Activated CD4-positive, alpha-beta T cell treated with anti-CD3 and anti-CD28 coated beads, Interleukin-2, amount 10 ng/mL, durations not matched to agents 24 days and 14 days (primary cell): ENCODE results near the gene MRRF. TPM values are rescaled to one million over a fixed set of nuclear protein-coding genes. Genes with fewer than 3 reads are reported as not detected.
A peak's percentile ranks its signal among the peaks of the same experiment; 100 is the strongest.
"Not testable (repeated sequence)": the region's sequence is repeated elsewhere in the genome, so short reads cannot be mapped to it uniquely, and the experiment has no call there.

Experiments used
- DNase-seq: peaks from one replicate; pipeline ENCODE4 v3.0.0; 2022
- H3K27ac Mint-ChIP-seq: one replicate; pipeline ENCODE4 v1.8.0; 2022; ENCODE audit warnings: mild to moderate bottlenecking, mixed read lengths
- H3K27me3 Mint-ChIP-seq: one replicate; pipeline ENCODE4 v1.8.0; 2022; ENCODE audit warnings: mixed read lengths
- H3K36me3 Mint-ChIP-seq: one replicate; pipeline ENCODE4 v1.8.0; 2022; ENCODE audit warnings: low read depth, mild to moderate bottlenecking, mixed read lengths
- H3K4me1 Mint-ChIP-seq: one replicate; pipeline ENCODE4 v1.8.0; 2021; ENCODE audit warnings: mixed read lengths
- H3K4me3 Mint-ChIP-seq: one replicate; pipeline ENCODE4 v1.8.0; 2022; ENCODE audit warnings: mild to moderate bottlenecking, moderate library complexity, mixed read lengths
- H3K9me3 Mint-ChIP-seq: one replicate; pipeline ENCODE4 v1.8.0; 2021; ENCODE audit warnings: mixed read lengths
- intact Hi-C: fragments of 100-400 bp; cut with micrococcal nuclease; formaldehyde crosslinking; loops from one replicate; pipeline ENCODE4 v1.15.1; 2023
- total RNA-seq: library from RNA; stranded (reverse); gene quantifications from 2 replicates; pipeline ENCODE4 v1.2.3, GENCODE V29; 2022

Gene MRRF
- total RNA-seq, 1 donor from 2014 or later: 73.1 TPM

- H3K27me3 Mint-ChIP-seq: no peaks in the 10 kb centered on the region
- H3K9me3 Mint-ChIP-seq: no peaks in the 10 kb centered on the region
- H3K36me3 Mint-ChIP-seq: peaks cover 27% of the 10 kb centered on the region
- no peaks in the 10 kb centered on the region for H3K4me1 Mint-ChIP-seq
- no peak overlapping the region for H3K4me3 Mint-ChIP-seq
- intact Hi-C loops: no loop called here
- DNase-seq: no peak
- H3K27ac Mint-ChIP-seq: no peak overlapping the region
Observed at GRCh38 chr9:122318284-122318683, 53.6 kb downstream of the MRRF start.

DNA sequence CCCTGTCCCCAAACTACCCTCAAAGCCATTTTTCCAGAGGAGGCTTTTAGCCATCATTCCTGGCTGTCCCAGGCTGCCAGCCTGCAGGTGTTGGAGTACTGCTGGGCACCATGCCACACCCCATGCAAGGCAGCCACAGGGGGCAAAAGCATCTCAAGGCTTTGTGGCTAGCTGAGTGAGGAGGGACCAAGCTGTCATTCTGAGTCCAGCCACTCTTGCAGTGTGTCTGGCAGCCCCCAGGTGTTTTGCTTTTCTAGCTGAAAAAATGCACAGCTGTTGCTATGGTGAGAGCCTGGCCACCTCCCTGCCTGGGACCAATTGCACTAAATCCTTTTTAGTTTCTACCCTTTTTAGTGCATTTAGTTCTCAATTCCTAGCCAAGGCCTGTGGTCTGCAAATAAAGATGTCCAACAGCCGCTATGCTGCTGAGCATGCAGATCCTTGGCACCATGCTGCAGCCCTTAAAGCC is 55.8 kb downstream of the MRRF start:
- Mint-ChIP-seq H3K4me3 (no peak overlapping the region), H3K27me3 (no peaks in the 10 kb centered on the region), H3K36me3 (peaks cover 27% of the 10 kb centered on the region)

DNA sequence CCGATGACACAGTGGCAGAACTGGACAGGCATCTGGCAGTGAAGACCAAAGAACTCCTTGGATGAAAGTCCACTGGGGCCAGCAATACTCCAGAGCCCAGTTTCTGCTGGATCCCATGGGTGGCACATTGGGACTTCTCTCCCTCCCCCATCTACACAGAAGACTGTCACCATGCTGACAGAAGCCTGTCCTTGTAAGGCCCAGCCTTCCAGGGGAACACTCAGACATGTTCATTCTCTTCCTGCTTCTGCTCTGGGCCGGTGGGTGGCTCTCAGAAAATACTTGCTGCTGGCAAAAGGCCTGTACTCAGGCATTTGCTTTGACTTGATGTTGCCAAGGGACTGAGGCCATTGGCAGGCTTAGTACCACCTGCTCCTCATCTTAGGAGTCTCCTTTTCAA is 57.9 kb downstream of the MRRF start:
- Mint-ChIP-seq H3K4me3 (no peak overlapping the region), H3K27me3 (no peaks in the 10 kb centered on the region), H3K36me3 (peaks cover 25% of the 10 kb centered on the region), H3K9me3 (no peaks in the 10 kb centered on the region), H3K4me1 (peaks cover 4% of the 10 kb centered on the region), H3K27ac (no peak overlapping the region)
- intact Hi-C loops: no loop called here
- no peak for DNase-seq

More for the DNA sequence above, 55.8 kb downstream of the MRRF start:
- no peak for DNase-seq
- no peaks in the 10 kb centered on the region for H3K9me3 Mint-ChIP-seq
- H3K27ac Mint-ChIP-seq: no peak overlapping the region
- intact Hi-C loops: no loop called here
- H3K4me1 Mint-ChIP-seq: peaks cover 4% of the 10 kb centered on the region

DNA sequence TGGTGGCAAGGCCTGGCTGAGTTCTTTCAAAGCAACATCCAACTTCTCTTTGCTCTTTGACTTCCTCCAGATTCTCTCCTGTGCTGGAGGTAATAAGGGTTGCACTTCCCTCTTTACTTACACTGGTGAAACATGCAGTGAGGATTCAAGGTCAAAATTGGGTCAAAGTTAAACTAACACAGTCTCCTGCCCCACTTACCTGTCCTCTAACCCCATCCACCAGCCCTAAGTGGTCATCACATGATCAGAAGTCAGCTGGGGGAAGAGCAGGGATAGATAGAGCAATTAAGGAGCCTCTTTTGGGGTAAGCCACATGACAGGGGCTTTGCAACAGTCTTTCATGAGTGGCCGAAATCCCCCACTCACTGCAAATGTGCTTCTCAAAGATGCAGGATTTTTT is 60.0 kb downstream of the MRRF start:
- intact Hi-C loops, H3K9me3 Mint-ChIP-seq, H3K27ac Mint-ChIP-seq, H3K27me3 Mint-ChIP-seq, DNase-seq, H3K4me1 Mint-ChIP-seq, H3K4me3 Mint-ChIP-seq: not testable (repeated sequence)
- peaks cover 31% of the 10 kb centered on the region for H3K36me3 Mint-ChIP-seq

GRCh38 chr9:122325124-122325523 is 60.4 kb downstream of the MRRF start:
- Mint-ChIP-seq H3K27ac (no peak overlapping the region), H3K4me1 (peaks cover 4% of the 10 kb centered on the region)
- intact Hi-C loops: no loop called here

DNA sequence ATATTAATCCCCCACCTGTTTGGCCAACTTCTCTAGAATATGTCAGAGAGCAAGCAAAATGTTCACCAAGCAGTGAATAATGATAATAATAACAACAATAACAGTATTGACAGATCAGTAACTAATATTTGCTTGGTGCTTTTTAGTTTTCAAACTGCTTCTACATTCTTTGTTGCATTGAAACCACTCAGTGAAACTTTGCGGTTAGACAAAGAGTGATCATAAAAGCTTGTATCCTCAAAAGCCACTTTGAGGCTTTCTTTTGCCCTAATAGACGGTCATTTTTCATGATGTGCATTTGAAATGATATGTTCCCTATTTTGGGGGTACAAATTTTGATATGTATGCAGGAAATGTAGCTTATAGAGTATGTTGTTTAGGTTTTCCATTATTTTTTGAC is 62.5 kb downstream of the MRRF start:
- peaks cover 13% of the 10 kb centered on the region for H3K4me1 Mint-ChIP-seq
- H3K9me3 Mint-ChIP-seq: no peaks in the 10 kb centered on the region
- H3K27me3 Mint-ChIP-seq: no peaks in the 10 kb centered on the region
- no peak for DNase-seq
- peaks cover 31% of the 10 kb centered on the region for H3K36me3 Mint-ChIP-seq
- intact Hi-C loops: no loop called here
- H3K4me3 Mint-ChIP-seq: no peak overlapping the region
- H3K27ac Mint-ChIP-seq: no peak overlapping the region

More at GRCh38 chr9:122325124-122325523, 60.4 kb downstream of the MRRF start:
- Mint-ChIP-seq H3K36me3 (peaks cover 31% of the 10 kb centered on the region), H3K4me3 (no peak overlapping the region), H3K9me3 (no peaks in the 10 kb centered on the region), H3K27me3 (no peaks in the 10 kb centered on the region)
- no peak for DNase-seq

- peaks cover 16% of the 10 kb centered on the region for H3K36me3 Mint-ChIP-seq
- H3K27me3 Mint-ChIP-seq: no peaks in the 10 kb centered on the region
- no peak overlapping the region for H3K4me3 Mint-ChIP-seq
- intact Hi-C loops: no loop called here
- no peak overlapping the region for H3K27ac Mint-ChIP-seq
- no peaks in the 10 kb centered on the region for H3K9me3 Mint-ChIP-seq
- H3K4me1 Mint-ChIP-seq: peaks cover 13% of the 10 kb centered on the region
- DNase-seq: no peak
Observed at GRCh38 chr9:122329597-122329996, 64.9 kb downstream of the MRRF start.

- H3K27ac Mint-ChIP-seq, H3K9me3 Mint-ChIP-seq, intact Hi-C loops, DNase-seq, H3K4me1 Mint-ChIP-seq, H3K27me3 Mint-ChIP-seq, H3K4me3 Mint-ChIP-seq: not testable (repeated sequence)
- H3K36me3 Mint-ChIP-seq: peaks cover 10% of the 10 kb centered on the region
Observed at GRCh38 chr9:122330466-122330865, 65.8 kb downstream of the MRRF start.

- Mint-ChIP-seq H3K9me3 (no peaks in the 10 kb centered on the region), H3K27ac (peak overlapping the region; percentile 3), H3K36me3 (peaks cover 7% of the 10 kb centered on the region), H3K4me3 (no peak overlapping the region), H3K27me3 (no peaks in the 10 kb centered on the region), H3K4me1 (peaks cover 9% of the 10 kb centered on the region)
- no peak for DNase-seq
- intact Hi-C loops: no loop called here
Observed at GRCh38 chr9:122331523-122331927, 66.8 kb downstream of the MRRF start.

- Mint-ChIP-seq H3K27ac (no peak overlapping the region), H3K36me3 (peaks cover 7% of the 10 kb centered on the region), H3K4me1 (peaks cover 9% of the 10 kb centered on the region), H3K27me3 (no peaks in the 10 kb centered on the region), H3K9me3 (no peaks in the 10 kb centered on the region), H3K4me3 (no peak overlapping the region)
- intact Hi-C loops: no loop called here
- DNase-seq: no peak
Observed at GRCh38 chr9:122332083-122332482, 67.4 kb downstream of the MRRF start.

DNA sequence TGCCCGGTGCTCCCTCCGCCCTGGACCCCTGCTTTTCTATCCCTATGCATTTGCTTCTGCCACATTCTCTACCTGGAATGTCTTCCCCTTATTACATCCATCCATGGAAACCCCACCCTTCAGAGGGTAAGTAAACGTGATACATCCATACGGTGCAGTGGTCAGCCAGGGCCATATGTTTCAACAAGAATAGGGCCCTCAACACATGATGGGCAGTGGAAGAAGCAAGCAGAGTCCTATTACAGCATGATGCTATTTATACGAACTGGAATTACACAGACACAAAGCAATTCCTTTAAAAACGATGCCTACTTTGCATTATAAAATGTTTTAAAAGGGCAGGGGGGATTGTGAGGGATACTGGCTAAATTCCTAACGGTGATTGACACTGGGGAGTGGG is 68.0 kb downstream of the MRRF start:
- intact Hi-C loops: no loop called here

DNA sequence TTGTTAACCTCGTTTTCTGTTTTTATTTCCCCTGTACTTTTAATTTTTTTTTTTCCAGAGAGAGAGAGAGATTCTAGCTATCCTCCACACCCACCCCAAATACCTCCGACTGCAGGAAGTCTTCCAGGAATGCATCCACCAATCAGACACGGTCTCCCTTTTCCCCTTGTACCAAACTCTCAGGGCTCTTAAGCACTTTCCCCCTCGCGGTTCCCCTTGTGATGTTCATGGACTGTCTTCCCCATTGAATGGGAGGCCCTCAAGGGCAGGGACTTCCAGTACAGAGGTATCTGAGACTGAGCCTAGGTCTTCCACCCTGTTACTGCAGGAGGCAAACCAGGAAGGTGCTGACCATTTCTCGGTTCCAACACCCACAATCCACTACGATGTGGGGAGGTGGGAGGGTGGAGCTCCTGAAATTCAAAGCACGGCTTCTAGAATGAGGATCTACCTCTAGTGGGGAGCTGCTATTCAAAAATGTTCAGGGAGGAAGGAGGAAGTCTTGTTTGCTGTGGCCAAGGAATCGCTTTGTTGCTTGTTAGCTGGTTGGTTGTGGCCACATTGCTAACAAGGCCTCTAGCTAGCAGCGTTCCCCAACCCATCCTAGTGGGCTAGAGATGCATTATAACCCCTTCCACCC is 68.6 kb downstream of the MRRF start:
- Mint-ChIP-seq H3K4me3 (no peak overlapping the region), H3K27ac (no peak overlapping the region), H3K36me3 (peaks cover 5% of the 10 kb centered on the region), H3K27me3 (no peaks in the 10 kb centered on the region), H3K4me1 (peaks cover 9% of the 10 kb centered on the region), H3K9me3 (no peaks in the 10 kb centered on the region)
- intact Hi-C loops: no loop called here
- no peak for DNase-seq

More for the DNA sequence above, 68.0 kb downstream of the MRRF start:
- DNase-seq: no peak
- Mint-ChIP-seq H3K36me3 (peaks cover 7% of the 10 kb centered on the region), H3K4me3 (no peak overlapping the region), H3K27ac (no peak overlapping the region), H3K9me3 (no peaks in the 10 kb centered on the region), H3K27me3 (no peaks in the 10 kb centered on the region), H3K4me1 (peaks cover 9% of the 10 kb centered on the region)

DNA sequence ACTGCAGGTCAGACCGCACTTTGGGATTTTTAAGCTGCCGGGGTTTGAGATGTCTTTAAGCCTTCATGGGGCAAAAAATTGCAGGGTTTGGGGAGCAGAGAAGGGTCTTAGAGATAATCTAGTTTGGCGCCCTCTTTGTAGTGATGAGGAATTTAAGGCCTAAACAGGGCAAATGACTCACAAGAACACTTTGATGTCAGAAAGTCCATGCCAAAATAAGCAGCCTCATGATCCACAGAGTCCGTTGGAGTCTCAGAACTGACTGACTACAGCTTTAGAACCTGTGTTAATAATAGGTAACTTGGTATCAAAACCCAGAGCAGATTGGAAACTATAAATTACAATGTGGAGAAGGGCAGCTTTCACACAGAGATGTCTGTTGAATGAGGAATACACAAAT is 70.2 kb downstream of the MRRF start:
- H3K9me3 Mint-ChIP-seq: no peaks in the 10 kb centered on the region
- intact Hi-C loops: no loop called here

DNA sequence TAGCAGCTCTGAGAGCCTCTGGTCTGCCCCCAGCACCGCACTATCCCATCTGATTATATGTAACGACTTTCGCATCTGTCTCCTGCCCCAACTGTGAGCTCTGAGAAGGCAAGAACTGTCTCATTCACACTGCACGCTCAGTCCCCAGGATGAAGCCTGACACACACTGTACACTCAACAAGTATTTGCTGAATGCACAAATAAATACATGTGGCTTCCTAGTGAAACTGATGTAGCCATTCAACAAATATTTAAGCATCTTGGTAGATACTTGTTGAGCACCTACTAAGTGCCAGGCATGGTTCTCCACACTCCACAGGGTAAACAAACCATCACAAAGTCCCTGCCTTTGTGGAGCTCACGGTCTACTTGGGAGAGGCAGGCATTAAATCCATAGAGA is 71.5 kb downstream of the MRRF start:
- intact Hi-C loops: no loop called here
- Mint-ChIP-seq H3K27ac (no peak overlapping the region), H3K36me3 (no peaks in the 10 kb centered on the region), H3K27me3 (peaks cover 2% of the 10 kb centered on the region), H3K4me1 (peaks cover 9% of the 10 kb centered on the region), H3K4me3 (no peak overlapping the region), H3K9me3 (no peaks in the 10 kb centered on the region)
- DNase-seq: no peak

More for the DNA sequence above, 70.2 kb downstream of the MRRF start:
- DNase-seq: no peak
- Mint-ChIP-seq H3K4me1 (peaks cover 9% of the 10 kb centered on the region), H3K27me3 (no peaks in the 10 kb centered on the region), H3K4me3 (no peak overlapping the region), H3K27ac (no peak overlapping the region), H3K36me3 (no peaks in the 10 kb centered on the region)
